ENCODE measurements around the gene WNT9B.
"Not testable (repeated sequence)": the region's sequence is repeated elsewhere in the genome, so short reads cannot be mapped to it uniquely, and the experiment has no call there.

DNA sequence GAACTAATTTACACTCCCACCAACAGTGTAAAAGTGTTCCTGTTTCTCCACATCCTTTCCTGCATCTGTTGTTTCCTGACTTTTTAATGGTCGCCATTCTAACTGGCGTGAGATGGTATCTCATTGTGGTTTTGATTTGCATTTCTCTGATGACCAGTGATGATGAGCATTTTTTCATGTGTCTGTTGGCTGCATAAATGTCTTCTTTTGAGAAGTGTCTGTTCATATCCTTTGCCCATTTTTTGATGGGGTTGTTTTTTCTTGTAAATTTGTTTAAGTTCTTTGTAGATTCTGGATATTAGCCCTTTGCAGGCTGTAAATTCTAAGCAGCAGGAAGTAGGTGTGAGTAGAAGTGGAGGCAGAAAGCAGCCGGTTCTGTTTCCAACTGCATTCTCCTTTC lies 10.8 kb upstream of the WNT9B start:
- not testable (repeated sequence) for TF ChIP-seq EZH2phosphoT487 (IDR thresholded peaks at IDR 0.05; ENCODE audit: borderline replicate concordance)
- TF ChIP-seq, protein P1, sequence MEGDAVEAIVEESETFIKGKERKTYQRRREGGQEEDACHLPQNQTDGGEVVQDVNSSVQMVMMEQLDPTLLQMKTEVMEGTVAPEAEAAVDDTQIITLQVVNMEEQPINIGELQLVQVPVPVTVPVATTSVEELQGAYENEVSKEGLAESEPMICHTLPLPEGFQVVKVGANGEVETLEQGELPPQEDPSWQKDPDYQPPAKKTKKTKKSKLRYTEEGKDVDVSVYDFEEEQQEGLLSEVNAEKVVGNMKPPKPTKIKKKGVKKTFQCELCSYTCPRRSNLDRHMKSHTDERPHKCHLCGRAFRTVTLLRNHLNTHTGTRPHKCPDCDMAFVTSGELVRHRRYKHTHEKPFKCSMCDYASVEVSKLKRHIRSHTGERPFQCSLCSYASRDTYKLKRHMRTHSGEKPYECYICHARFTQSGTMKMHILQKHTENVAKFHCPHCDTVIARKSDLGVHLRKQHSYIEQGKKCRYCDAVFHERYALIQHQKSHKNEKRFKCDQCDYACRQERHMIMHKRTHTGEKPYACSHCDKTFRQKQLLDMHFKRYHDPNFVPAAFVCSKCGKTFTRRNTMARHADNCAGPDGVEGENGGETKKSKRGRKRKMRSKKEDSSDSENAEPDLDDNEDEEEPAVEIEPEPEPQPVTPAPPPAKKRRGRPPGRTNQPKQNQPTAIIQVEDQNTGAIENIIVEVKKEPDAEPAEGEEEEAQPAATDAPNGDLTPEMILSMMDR (conservative IDR thresholded peaks at IDR 0.05; ENCODE audit: low read length): not testable (repeated sequence)
